ENCODE measurements around the gene MMP13.
"Not testable (repeated sequence)": the region's sequence is repeated elsewhere in the genome, so short reads cannot be mapped to it uniquely, and the experiment has no call there.

MMP13 gene

GRCh38 chr11:102955624-102956023 lies at the start of gene MMP13:
MMP13 (minus strand) TSS chr11:102955732; CDS start chr11:102955705, 27 bp downstream.
- DNase-seq (ENCODE audit: low spot score) = no peak

DNA sequence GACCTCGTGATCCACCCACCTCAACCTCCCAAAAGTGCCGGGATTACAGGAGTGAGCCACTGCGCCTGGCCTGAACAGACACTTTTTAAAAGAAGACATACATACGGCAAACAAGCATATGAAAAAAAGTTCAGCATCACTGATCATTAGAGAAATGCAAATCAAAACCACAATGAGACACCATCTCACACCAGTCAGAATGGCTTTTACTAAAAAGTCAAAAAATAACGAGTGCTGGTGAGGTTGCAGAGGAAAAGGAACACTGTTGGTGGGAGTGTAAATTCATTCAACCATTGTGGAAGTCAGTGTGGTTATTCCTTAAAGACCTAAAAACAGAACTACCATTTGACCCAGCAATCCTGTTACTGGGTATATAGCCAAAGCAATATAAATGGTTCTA lies 48.7 kb upstream of the MMP13 start:
- not testable (repeated sequence) for DNase-seq (ENCODE audit: low spot score)

DNA sequence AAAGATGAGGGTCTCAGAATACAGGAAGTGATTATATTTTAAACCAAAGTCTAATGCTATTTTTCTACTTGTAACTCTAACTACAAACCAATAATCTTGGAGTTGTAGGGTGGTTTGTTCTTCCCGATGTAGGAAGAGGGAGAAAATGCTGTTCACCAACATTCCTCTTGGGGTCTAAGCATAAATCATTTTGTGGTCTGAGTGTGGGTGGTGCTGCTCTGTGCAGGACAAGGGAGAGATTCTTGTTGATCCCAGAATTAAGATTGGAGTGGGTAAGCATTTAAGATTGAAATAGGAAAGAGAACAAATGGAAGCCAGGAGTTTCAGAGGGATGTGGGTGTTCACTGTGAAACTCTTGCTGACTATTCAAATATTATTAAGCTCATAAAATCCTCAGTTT lies 38.6 kb upstream of the MMP13 start:
- no peak for DNase-seq (ENCODE audit: low spot score)

DNA sequence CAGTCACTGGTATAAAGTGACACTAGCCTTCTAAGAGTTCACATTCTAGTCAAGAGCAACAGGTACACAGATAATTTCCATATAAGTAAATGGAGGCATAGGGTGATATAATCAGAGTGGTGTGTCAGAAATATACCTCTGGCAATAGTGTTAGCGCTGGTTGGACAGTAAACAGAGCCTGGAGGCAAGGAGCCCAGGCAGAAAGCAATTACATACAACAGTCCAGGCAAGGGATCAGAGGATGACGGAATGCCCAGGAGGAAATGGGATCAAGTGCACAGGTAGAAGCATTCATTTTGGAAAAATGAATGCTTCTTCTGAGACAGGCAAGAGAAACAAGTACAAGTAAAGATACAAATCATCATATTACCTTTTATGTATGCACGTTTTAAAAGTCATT lies 36.2 kb upstream of the MMP13 start:
- DNase-seq (ENCODE audit: low spot score) = no peak

- DNase-seq (ENCODE audit: low spot score) = no peak
These were observed 34.6 kb upstream of the MMP13 start for GRCh38 chr11:102990145-102990544.

GRCh38 chr11:102989379-102990047 lies 34.0 kb upstream of the MMP13 start:
- no peak for DNase-seq (ENCODE audit: low spot score)

GRCh38 chr11:102986815-102987214 lies 31.3 kb upstream of the MMP13 start:
- DNase-seq (ENCODE audit: low spot score) = no peak

DNA sequence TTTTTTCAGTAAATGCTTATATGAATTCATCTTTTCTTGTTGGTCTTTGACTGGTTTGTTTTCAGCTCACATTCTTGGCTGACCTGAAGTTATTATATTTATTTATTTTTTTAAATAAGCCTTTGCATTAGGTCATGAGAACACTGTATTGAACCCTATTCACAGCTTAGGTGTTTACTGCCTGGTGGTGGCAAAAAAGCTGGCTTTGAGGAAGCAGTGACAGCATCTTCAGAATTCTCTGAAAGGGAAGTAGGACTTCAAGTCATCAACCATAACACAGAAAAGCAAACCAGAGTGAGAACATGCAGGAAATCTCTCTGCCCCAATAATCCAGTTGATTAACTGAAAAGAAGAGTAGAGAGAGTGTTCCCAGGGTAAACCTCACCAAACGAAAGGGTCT lies 30.3 kb upstream of the MMP13 start:
- DNase-seq (ENCODE audit: low spot score) = no peak

GRCh38 chr11:102983486-102983885 lies 28.0 kb upstream of the MMP13 start:
- no peak for DNase-seq (ENCODE audit: low spot score)

DNA sequence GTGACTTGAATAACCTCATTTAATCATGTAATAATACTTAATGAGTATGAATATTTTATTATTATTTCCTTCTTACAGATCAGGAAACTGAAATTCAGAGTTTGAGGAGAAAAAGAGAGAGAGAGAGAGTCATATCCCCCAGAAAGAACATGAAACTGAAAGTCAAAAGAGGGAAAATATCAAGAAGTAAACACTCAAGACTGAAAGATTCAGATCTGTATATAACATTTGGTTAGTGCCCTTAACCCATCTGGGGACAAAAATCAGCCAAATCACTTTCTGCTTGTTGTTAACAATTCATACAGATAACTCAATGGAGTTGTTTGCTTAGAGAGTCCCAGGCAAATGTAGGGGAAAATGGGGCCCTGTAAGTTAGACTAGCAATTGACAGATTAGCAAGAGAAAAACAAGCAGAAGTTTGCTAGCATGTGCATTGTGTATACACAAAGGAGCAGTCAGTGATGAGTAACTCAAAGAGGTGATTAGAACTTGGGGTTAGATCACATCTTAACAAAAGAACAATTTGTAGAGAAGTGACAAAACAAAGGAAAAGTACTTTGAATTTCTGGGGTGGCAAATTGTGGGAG lies 25.9 kb upstream of the MMP13 start:
- DNase-seq (ENCODE audit: low spot score) = no peak

DNA sequence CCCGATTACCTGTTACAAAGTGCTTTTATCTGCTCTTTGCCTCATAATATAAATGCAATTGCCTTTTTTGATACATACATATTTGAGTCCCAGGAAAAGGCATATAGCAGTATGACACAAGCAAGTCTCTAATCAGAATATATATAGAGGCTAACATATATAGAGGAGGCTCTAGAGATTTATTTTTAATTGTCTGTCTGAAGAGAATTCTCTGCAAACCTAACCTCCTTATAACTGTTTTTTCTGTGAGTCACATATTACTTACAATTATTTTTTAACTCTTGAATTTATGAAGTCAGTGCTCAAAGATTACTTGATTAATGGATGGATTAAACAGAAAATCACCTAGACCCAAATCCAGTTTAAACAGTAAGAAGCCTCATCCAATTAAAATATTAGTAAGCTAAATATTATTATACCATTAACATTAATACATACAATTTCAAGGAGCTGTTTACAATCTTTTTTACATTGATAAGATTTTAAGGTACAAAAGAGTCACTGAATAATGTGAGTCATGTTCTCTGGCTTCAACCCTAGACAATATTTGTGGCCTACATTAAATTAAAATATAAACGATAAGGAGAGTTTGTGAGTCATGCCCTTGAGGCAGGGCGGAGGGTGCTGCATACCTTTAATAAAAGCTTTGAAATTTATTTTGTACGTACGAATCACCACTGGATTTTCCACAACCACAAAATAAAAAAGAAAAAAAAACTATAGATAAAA lies 19.2 kb upstream of the MMP13 start:
- DNase-seq (ENCODE audit: low spot score) = no peak

DNA sequence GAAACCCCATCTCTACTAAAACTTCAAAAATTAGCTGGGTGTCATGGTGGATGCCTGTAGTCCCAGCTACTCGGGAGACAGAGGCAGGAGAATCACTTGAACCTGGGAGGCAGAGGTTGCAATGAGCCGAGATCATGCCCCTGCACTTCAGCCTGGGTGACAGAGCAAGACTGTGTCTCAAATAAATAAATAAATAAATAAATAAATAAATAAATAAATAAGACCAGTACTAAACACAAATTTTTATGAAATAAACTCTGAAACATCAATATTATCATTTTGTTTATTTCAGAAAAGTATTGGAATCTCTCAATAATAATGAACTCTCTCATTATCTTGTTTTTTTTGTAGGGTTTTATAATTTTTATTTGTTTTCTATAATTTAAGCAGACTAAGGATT lies 18.2 kb upstream of the MMP13 start:
- DNase-seq (ENCODE audit: low spot score) = not testable (repeated sequence)

- DNase-seq (ENCODE audit: low spot score) = no peak
These were observed 17.3 kb upstream of the MMP13 start for GRCh38 chr11:102972853-102973252.

GRCh38 chr11:102971766-102972165 lies 16.2 kb upstream of the MMP13 start:
- no peak for DNase-seq (ENCODE audit: low spot score)

DNA sequence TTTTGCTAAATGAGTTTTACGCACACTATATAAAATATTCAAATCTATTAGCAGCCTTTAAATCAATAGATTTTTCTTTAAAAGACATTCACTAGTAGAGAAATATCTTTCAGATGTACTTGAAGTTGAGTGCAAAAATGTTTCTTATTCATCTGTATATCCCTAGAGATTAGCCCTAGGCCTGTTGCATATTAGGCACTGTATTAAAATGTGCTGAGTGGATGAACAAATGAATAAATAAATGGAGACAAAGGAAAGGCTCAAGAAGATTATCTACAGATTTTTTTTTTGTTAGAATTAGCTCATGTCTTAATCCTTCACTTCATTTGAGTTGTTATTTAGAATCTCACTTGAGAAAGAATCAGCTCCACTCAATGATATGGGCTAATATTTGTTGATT lies 12.0 kb upstream of the MMP13 start:
- no peak for DNase-seq (ENCODE audit: low spot score)

GRCh38 chr11:102966011-102966410 lies 10.5 kb upstream of the MMP13 start:
- no peak for DNase-seq (ENCODE audit: low spot score)

GRCh38 chr11:102964867-102965266 lies 9.3 kb upstream of the MMP13 start:
- DNase-seq (ENCODE audit: low spot score) = no peak

DNA sequence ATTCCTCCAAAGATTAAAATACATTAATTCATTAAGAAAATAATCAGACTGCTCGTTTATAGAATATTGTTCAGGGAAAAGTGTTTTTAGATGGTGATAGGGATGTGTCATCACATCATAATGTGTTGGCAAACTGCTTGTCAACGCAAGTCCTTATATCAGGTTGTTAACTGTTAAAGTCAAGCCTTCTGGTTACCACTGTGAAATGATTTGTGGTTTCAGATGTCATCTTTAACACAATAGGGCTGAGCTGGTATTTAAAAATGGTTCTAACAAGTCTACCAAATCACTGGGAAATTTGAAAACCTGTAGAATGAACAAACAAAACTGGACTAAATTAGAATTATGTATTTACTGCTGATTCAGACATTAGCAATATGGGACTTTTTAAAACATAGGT lies 2.4 kb upstream of the MMP13 start:
- DNase-seq (ENCODE audit: low spot score) = no peak

- no peak for DNase-seq (ENCODE audit: low spot score)
These were observed 4.9 kb downstream of the MMP13 start for GRCh38 chr11:102950622-102951081.

DNA sequence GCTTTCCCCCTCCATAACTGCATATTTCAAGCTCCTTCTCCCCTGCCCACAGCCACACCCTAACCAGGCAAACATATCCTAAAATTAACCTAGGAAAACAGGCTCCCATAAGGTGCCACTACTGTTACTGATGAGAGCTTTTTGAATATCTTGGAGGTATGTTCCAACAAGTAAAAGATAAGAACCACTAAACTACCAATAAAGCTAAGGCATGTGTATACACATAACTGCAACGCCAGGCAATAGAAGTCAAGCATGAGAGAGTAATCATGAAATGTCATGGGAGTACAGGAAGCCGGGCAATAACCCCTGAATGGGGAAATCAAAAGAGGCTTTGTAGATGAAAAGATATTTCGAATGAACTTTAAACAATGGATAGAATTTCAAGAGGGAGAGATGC lies 9.3 kb downstream of the MMP13 start:
- no peak for DNase-seq (ENCODE audit: low spot score)

DNA sequence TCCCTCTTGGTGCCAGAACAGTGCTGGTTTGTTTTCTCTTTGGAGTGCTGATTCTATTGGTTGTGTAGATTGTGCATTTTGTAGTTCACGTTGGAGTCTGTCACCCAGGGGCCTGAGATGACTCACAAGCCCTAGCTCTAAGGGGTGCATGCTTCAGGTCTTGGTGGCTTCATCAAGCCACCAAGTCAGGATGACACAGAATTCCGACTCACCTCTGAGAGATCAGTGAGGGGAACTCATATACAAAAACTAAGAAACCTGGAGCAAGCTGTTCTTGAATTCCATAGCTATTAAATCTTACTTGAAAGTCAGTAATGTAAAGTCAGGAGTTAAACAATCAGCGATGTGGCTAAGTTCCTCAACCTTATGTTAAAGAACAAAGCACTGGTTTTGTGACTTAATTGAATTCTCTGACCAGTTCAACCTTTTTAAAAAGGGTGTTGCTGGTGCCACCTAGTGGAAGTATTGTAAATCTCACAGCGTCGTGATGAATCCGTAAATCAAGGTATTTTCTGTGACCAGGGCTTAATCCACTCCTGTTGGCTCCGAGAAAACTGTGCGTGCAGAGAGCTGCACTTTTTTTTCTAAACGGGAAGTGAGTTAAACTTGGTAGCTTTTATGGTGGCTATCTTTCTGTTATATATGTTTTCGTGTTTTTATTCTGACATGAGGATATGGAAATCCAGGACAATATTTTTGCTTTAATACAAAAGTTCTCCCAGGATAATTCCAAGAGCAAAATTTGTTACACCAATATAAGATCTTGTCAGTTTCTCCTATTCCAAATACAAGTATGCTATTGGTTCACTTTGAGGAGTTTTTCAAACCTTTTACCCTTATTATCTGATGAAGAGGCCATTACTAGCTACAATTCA lies 14.6 kb downstream of the MMP13 start:
- no peak for DNase-seq (ENCODE audit: low spot score)

GRCh38 chr11:102936864-102937509 lies 18.5 kb downstream of the MMP13 start:
- DNase-seq (ENCODE audit: low spot score) = no peak

Measured in ecto neural progenitor cell (in vitro differentiated cells).